HTR-8/SVneo (cell line): ENCODE measurements around the gene RASGRP2.

Experiments
- DNase-seq: peaks from one replicate; pipeline ENCODE4 v3.0.0; 2011; ENCODE audit warnings: low spot score, mixed read lengths; ENCODE audit not compliant: insufficient read length
- FAIRE-seq: peaks from 2 replicates; lab custom pipeline; 2011; peaks lifted over from hg19 to GRCh38; lab: Jason Lieb, UNC

RASGRP2 gene

DNA sequence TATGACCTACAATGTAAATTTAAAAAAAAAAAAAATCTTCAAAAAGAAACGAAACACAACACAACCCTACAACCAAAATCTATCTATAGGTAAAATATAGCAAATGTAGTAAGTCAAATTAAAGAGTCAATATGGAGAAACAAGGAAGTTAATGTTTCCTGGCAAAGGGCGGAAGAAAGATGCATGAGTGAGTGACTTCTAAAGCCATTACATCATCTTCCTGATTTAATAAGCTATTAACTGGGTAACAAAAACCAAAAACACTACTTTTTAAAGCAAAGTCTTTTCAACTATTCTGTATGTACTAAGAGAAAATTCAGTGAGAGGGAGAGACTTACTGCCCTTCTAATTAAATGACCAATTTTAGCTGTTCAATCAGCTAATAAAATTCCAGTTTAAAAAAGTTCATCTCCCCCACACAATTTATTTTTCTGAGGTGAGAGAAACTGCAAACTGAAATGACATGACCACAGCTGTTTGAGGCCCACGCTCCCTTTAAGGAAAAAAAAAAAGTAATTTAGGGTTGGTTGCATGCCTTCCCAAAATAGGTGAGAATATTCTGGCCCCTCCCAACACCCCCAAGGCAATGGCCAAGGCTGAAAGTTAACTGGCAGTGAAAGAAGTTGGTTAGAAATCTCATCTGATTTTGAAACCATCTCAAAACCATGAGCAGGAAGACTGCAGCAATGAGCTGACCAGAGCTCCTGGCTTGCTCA is 28.5 kb upstream of the RASGRP2 start:
- no peak for DNase-seq

DNA sequence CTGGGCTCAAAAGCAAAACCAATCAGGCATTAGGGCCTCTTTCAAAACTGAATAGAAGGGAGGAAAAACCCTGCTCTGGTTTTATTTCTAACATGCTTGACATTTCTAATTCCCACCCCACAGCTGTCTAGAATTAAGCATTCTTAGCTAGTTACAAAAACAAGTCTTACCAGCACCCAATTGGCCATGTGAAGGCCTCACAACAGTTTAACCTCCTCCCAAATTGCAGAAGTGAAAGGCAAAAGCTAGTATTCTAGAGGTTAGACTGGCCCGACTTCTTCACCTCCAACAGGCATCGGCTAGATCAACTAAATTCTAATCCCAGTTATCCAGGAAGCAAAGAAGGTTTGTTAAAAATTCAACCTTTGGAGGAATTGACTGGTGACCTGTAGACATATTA is 27.9 kb upstream of the RASGRP2 start:
- DNase-seq (no peak), FAIRE-seq (no peak)

More for the DNA sequence above, 28.5 kb upstream of the RASGRP2 start:
- no peak for FAIRE-seq

DNA sequence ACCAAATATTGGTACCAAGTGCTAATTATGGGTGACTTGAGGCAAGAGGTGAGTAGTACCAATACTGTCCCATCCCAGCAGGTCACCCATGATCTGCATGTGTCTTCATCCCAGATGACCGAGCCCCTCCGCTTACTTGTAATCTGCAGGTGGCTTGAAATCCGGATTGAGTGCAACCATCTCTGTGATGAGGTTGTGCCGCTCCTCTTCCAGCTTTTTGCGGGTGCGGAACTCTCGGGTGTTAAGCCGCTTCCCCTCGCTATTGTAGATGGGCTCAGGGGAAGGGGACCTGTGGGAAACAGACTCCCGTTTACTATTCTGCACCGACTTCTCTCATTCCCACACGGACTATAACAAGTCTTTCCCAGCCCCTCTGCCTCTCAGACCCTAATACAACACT is 26.2 kb upstream of the RASGRP2 start:
- FAIRE-seq (no peak), DNase-seq (no peak)

- no peak for FAIRE-seq
- no peak for DNase-seq
Observed at GRCh38 chr11:64769283-64769682, 25.3 kb upstream of the RASGRP2 start.

DNA sequence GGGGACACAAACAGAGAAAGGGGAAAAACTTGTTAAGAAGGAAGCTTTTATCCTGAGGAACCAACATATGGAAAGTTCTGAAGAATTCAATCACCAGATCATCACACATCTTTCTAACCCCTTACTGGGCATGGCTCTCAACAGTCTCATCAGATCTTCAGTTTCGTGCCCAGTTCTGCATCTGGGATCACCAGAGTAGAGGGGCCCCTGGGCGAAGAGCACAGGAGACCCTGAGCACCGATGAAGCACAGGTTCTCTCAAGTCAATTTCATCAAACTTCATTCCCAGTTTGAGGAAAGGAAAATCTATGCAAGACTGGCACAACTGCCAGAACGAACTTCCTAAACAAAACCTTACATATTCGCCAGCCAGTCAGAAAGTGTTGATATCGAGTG is 24.4 kb upstream of the RASGRP2 start:
- FAIRE-seq: no peak
- DNase-seq: no peak

GRCh38 chr11:64767344-64768299 is 23.7 kb upstream of the RASGRP2 start:
- FAIRE-seq (no peak), DNase-seq (peak; percentile 48)

GRCh38 chr11:64766881-64767280 is 22.9 kb upstream of the RASGRP2 start:
- FAIRE-seq (no peak), DNase-seq (no peak)

DNA sequence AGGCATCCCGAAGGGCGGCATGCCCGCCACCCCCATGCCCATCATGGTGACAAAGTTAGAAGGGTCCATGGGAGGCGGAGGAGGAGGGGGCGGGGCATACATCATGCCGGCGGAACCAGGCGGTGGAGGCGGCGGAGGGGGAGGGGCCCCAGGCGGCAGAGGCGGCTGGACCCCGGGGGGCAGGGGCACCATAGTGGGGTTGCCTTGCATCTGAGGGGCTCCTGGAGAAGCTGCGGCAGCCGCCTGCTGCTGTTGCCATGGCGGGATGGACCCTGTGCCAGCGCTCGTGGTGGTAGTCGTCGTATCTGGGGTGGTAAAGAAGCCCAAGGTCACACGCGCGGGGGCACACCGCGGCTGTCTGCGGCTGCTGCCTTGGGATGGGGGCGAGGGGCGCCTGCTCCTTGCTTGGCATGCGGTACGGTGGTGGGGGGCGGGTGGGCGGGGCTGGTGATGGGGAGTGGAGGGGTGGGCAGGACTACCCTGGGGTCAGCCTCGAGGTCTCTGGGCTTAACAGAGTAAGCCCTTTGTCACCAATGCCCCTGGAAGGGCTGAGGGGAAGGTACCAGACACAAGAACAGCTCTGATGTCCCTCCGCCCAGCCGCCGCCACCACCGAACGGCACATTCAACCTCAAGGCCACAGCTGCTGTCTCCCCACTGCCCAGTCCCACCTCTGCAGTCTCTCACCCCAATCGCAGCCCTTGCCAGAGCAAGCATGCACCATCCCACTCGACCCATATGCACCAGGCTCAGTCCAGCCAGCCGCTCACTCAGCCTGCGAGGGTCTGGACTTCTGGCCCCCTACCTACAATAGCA is 22.1 kb upstream of the RASGRP2 start:
- DNase-seq: no peak
- no peak for FAIRE-seq

GRCh38 chr11:64765291-64765850 is 21.4 kb upstream of the RASGRP2 start:
- FAIRE-seq (no peak), DNase-seq (no peak)

- FAIRE-seq (no peak), DNase-seq (no peak)
Observed at GRCh38 chr11:64764753-64765152, 20.8 kb upstream of the RASGRP2 start.

GRCh38 chr11:64764040-64764611 is 20.2 kb upstream of the RASGRP2 start:
- DNase-seq: no peak
- no peak for FAIRE-seq

GRCh38 chr11:64763526-64764039 is 19.6 kb upstream of the RASGRP2 start:
- FAIRE-seq: no peak
- no peak for DNase-seq

GRCh38 chr11:64762674-64763525 is 19.0 kb upstream of the RASGRP2 start:
- no peak for FAIRE-seq
- DNase-seq: no peak

GRCh38 chr11:64762277-64762673 is 18.3 kb upstream of the RASGRP2 start:
- no peak for DNase-seq
- FAIRE-seq: no peak

DNA sequence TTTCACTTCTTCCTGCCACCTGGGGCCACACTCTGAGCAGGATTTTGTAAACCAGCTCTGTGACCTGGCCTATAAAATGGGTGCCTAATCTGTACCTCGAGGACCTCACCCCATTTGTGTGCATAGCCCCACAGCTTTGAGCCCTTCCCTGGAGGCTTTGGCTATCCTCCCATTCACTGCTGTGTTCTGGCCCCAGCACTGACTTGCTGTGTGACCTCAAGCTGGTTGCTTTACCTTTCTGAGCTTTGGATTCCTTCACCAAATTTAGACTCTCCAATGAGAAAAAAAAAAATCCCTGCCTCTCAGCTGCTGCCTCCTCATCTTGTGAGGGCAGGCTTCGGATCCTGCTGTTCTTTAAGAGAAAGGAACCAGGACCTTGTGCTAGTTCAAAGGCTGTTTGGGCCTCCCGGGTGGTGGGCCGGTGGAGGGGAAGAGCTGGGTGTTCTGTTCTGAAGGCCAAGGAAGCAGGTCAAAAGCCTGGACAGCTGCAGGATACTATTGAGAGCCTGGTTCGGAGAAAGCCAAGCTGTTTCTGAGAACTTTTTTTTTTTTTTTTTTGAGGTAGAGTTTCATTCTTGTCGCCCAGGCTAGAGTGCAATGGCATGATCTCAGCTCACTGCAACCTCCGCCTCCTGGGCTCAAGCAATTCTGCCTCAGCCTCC is 16.9 kb upstream of the RASGRP2 start:
- no peak for FAIRE-seq
- no peak for DNase-seq

- no peak for FAIRE-seq
Observed at GRCh38 chr11:64759722-64760719, 16.1 kb upstream of the RASGRP2 start, which contains the start of gene PYGM. TSS of gene PYGM (minus strand) at chr11:64759974. CDS start at chr11:64759898, 76 bp downstream.

DNA sequence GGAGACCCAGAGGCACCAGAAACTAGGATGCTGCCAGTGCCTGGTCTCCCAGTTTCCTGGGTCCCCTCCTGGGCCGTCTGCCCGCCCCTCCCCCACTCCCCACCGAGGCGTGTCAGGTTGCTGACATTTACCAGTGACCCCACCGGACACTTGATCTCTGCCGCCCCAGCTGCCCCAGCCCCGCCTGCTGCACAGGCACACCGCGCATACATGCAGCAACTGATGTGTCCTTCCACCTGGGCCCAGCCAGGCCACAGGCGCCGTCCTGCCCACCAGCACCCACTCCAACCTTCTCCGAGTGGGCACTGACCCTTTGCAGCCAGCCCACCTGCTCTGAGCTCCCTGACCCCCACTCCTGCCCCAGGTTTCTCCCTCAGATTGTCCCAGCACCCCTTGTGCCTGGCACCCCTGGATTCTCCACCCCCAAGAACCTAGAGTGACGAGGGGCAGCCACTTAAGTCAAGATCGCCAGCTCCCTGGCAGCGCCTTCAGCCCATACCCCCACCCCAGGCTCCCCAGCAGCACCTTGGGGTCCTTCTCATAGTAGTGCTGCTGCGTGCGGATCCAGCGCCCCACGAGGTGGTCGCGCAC is 15.3 kb upstream of the RASGRP2 start:
- no peak for FAIRE-seq
- no peak for DNase-seq

More at GRCh38 chr11:64759722-64760719, 16.1 kb upstream of the RASGRP2 start, which contains the start of gene PYGM:
- no peak for DNase-seq
